GM12872 (cell line): ENCODE results near the gene TMEM184A.

ENCODE experiments used
- TF ChIP-seq, protein P1 (sequence below): IDR thresholded peaks from 3 replicates; pipeline ENCODE4 v1.5.1; 2011; ENCODE audit warnings: low read depth, mild to moderate bottlenecking, low read length, moderate library complexity; ENCODE audit not compliant: insufficient read depth

The TMEM184A gene

DNA sequence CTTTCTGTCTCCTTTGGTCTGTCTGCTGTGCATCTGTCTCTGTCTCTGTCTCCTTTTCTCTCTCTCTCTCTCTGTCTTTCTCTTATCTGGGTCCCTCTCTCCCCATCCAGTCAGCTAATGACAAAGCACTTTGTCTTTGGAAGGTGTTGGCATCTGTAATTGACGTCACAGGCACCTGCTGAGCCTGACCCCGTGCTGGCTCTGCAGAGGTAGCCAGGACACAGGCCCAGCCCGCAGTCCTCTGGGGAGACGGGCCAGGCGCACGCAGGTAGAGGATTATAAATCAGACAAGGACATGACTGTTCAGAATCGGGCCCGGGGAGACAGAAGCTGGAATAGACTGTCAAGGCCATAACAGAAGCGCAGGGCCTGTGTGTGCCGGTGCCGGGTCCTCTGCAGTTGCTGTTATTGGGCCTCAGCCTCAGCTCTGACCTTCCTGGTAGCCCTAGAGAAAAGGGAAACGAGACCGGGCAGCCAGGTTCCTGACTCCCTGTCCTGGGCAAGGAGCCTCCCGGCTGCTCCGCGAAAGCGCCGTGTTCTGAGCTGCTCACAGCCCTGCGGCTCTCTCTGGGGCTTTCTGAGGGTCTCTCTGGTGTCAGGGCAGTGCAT, 24.5 kb upstream of the TMEM184A start:
- TF ChIP-seq, protein P1, sequence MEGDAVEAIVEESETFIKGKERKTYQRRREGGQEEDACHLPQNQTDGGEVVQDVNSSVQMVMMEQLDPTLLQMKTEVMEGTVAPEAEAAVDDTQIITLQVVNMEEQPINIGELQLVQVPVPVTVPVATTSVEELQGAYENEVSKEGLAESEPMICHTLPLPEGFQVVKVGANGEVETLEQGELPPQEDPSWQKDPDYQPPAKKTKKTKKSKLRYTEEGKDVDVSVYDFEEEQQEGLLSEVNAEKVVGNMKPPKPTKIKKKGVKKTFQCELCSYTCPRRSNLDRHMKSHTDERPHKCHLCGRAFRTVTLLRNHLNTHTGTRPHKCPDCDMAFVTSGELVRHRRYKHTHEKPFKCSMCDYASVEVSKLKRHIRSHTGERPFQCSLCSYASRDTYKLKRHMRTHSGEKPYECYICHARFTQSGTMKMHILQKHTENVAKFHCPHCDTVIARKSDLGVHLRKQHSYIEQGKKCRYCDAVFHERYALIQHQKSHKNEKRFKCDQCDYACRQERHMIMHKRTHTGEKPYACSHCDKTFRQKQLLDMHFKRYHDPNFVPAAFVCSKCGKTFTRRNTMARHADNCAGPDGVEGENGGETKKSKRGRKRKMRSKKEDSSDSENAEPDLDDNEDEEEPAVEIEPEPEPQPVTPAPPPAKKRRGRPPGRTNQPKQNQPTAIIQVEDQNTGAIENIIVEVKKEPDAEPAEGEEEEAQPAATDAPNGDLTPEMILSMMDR: no peak

- TF ChIP-seq, protein P1: peak; percentile 89
Measured at GRCh38 chr7:1579481-1580421, 23.7 kb upstream of the TMEM184A start.

DNA sequence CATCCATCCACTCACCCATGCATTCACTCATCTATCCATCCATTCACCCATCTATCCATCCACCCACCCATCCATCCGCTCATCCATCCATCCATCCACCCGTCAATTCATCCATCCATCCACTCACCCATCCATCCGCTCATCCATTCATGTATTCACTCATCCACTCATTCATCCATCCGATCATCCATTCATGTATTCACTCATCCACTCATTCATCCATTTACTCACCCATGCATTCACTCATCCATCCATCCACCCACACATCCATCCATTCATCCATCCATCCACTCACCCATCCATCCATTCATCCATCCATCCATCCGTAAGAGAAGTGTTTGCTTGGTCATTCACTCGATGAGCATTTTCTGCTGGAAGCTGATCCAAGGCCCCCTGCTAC, 22.5 kb upstream of the TMEM184A start:
- TF ChIP-seq, protein P1: no peak

GRCh38 chr7:1576521-1577253, 20.7 kb upstream of the TMEM184A start:
- TF ChIP-seq, protein P1: no peak

GRCh38 chr7:1575809-1576208, 19.8 kb upstream of the TMEM184A start:
- TF ChIP-seq, protein P1: no peak

GRCh38 chr7:1572111-1572822, 16.3 kb upstream of the TMEM184A start:
- TF ChIP-seq, protein P1: no peak
